RKO (cell line): ENCODE data around the gene INPP4B.
"Not testable (repeated sequence)": the region's sequence is repeated elsewhere in the genome, so short reads cannot be mapped to it uniquely, and the experiment has no call there.

Experiments used
- DNase-seq: peaks from one replicate; pipeline ENCODE4 v3.0.0-alpha.2; 2016; ENCODE audit warnings: low spot score

INPP4B gene

DNA sequence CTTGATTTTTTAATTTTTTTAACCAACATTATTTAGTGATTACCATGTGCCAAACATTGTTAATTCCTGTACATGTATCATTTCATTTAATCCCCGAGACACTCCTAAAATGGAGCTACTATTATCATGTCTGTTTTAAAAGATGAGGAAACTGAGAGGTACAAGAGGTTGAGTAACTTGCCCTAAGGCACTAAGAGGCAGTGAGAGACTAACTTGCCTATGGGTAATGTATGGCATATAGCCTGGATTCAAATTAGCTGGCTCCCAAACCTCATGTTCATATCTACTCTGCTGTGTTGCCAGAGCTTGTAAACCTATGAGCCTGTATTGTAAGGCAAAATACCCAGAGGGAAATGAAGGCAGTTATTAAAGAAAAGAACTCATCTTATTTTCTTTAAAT is 766.1 kb downstream of the INPP4B start:
- no peak for DNase-seq

DNA sequence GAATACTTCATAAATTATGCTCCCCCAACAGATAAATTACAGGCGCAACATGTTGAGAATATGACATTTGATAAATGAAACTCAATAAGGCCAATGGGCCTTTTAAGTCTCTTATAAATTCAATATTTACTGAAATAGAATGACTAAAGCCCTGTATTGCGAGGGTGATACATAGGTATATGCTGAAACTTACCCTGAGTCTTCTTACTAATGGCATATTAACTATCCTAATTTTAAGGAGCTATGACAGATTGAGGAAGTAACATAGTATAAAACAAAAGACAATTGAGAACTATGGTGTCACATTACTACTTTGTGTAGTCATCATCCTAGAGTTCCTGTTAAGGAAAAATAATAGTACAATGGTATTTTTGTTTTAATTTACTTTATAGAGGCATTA is 769.1 kb downstream of the INPP4B start:
- no peak for DNase-seq

DNA sequence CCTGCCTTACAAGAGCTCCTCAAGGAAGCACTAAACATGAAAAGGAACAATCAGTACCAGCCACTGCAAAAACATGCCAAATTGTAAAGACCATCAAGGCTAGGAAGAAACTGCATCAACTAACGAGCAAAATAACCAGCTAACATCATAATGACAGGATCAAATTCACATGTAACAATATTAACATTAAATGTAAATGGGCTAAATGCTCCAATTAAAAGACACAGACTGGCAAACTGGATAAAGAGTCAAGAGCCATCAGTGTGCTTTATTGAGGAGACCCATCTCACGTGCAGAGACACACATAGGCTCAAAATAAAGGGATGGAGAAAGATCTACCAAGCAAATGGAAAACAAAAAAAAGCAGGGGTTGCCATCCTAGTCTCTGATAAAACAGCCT is 777.8 kb downstream of the INPP4B start:
- DNase-seq = not testable (repeated sequence)

DNA sequence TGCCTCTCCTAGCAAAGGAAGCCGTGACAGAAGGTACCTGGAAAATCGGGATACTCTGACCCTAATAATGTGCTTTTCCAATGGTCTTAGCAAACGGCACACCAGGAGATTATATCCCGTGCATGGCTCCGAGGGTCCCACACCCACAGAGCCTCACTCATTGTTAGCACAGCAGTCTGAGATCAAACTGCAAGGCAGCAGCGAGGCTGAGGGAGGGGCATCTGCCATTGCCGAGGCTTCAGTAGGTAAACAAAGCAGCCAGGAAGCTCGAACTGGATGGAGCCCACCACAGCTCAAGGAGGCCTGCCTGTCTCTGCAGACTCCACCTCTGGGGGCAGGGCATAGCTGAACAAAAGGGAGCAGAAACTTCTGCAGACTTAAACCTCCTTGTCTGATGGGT is 779.5 kb downstream of the INPP4B start:
- DNase-seq = not testable (repeated sequence)

DNA sequence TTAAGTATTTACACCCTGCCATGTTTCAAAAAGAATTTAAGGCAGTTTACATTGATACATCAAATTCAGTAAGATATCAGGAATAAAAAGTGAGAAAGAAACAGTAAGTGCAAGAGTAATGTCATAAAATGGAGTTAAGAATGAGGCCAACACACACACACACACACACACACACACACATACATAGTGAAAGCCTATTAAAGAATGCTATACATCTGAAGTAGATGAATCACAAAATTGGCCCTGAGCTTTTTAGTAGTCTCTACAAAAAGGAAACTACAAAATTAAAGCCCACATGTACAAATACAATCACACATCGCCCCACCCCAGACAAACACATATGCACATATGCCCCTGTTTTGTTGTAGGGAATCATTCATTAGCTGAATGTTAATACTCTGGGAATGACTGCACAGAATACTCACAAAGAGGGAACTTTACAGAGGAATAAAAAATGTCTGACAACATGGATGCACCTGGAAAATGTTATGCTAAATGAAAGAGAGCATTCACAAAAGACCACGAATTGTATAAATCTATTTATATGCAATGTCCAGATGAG is 780.9 kb downstream of the INPP4B start:
- DNase-seq = no peak

DNA sequence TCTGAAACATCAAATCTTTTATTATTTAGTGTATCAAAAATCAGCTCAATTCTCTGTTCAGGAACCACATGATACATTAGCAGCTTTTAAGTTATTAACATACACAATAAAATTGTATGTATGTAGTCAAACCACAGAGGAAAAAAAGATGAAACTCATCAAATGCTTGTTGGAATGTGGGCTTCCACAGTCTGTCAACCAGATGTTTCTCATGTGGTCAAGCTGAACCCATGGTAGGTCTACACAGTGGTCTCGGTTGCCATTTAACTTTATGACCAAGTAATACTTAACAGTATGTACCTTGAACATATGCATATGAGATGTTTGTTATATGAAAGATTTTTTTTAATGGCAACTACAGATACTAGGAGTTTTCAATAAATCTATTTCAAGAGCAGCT is 781.9 kb downstream of the INPP4B start:
- no peak for DNase-seq

DNA sequence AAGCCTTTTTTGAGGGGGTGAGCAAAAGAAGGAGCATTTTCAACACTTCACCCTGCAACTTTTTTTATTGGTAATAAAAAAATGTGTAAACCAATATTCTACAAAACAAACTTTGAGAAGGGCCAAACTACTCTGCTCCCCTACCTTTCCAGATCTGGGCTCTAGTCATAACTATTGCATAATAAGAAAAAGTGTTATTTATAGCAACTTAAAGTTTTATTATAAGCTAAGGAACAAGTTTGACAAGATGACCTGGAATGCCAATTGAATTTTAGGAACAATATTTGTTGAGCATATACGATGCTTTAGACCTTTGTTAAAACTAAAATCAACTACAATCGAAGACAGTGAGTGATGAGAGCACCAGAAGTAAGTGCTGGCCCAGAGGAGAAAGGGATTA is 800.1 kb downstream of the INPP4B start:
- no peak for DNase-seq

DNA sequence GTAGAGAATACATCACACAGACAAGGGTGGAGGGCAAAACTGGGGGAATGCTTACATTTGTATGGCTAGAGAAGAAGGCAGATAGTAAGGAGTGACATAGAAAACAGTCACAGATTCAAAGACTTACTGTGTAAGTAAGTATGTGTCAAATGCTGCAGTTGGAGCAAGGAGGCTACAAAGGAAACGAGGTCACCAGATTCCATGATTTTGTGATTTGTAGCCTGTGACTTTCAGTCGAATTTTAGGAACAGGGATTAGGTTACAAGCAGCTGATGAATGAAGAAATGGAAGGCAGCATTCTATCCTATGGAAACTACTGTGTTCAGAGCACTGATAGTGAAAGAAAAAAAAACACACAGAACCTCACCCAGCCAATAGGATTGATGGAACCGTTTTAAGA is 801.8 kb downstream of the INPP4B start:
- no peak for DNase-seq

DNA sequence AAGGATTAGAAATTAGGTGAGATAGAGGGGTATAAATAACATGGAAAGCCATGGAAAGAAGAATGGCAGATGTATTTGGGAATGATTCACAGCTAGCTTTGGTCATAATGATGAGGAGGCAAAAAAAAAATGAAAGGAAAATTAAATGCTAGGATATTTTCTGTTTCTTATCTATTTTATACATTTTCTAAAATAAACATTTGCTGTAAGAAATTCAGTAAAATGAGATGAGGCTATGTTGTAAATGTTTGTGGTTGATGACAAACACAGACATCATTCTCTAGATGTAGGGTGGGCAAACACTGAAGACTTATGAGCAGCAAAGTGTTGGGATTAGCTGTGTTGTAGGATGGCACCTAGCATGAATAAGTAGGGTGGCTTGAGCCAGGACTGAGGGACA is 802.6 kb downstream of the INPP4B start:
- DNase-seq = no peak

DNA sequence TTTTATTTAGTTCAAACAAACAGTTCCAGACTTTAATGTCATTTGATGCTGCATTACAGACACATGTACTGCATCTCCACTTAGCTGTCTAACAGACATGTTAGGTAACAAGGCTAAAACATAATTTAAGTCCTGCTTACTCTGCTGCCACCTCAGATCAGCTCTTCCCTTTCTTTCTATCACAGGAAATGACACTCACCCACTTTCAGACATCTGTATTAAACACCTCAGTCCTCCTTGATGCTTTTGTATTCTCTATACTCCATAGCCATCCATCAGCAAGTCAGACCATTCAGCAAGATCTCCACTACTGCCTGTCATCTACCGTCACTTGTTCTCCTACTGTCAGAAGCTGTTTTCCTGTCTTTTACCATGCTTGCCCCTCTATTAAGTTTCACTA is 804.3 kb downstream of the INPP4B start:
- DNase-seq = no peak

DNA sequence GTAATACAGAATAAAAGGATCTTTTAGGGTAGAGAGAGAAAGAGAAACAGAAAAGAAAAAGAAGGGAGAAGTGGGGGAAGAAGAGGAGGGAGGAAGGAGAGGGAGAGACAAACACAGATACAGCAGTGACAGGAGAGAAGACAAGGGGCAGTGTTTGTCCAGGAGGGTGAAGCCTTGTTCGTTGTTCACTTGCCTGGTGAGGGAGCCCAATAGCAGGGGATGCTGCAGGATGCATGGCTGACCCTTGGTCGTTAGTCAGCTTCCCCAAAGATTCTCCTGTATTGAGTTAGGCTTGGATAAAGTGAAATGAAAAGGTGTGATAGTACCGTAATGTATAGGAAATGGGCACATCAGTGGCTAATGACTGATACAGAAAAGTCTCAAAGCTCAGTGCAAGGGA is 806.1 kb downstream of the INPP4B start:
- DNase-seq = no peak

DNA sequence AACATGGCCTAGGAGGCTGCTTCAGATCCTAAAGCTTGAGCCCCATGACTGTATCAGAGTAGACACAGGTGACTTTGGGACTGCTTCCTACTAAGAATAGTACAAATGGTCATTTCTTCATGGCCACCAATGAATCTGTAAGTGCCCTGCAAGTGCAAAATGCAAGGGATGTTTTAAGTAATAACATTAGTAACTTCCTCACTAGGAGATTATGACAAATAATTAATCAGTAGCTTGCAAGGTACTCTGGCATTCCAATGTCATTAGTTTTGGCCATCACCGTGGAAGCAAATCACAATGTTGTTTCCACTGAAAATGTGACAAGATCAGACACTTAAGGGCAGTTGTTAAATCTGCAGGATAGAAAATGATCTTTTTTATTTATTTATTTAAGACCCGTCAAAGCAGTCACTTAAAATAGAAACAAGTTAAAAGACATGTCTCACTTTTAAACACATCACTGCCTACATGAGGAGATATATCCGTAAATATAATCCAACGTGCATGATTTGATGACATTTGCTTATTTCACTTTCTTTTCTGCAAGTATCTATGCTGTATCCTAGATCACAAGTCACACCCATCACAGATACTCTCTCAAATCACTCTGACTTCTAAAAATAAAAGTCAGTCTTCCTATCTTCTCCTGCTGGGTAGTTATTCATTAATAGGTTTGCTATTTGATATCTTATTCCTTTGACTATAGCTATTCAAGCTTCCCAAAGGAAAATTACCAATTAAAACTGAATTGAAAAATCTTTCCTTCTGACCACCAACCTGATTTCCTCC is 809.1 kb downstream of the INPP4B start:
- DNase-seq = peak; percentile 54

DNA sequence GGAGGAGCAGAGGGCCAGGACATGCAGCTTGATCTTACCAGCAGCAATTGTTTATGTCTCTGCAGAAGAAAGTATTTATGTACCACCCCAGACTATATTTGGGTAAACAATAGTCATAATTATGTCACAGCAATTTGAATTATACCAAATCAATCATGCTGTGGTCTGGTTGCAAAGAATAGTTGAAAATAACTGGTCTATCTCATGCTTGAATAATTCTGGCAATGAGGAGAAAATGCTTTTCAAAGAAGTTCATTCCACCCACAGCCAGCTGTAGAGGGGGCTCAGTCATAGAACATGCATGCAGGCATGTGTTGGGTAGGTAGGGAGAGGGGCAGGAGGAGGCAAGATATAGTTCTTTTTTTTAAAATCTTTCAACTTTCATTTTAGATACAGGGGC is 810.5 kb downstream of the INPP4B start:
- DNase-seq = no peak

DNA sequence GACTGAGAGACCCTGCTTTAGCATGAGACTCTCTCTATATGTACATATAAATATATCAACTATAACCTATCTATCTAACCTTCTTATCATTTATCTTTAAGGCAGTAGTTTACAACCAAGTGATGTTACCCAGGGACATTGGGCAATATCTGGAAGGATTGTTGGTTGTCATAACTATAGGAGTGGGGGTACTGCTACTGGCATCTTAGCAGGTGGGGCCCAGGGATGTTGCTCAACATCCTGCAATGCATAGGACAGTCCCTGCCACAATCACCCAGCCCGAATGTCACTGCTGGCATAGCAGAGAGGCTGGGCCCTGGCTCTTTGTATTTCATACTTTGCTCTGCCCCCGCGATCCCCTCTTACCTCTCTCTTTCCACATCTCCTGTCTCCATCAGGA is 812.0 kb downstream of the INPP4B start:
- no peak for DNase-seq

DNA sequence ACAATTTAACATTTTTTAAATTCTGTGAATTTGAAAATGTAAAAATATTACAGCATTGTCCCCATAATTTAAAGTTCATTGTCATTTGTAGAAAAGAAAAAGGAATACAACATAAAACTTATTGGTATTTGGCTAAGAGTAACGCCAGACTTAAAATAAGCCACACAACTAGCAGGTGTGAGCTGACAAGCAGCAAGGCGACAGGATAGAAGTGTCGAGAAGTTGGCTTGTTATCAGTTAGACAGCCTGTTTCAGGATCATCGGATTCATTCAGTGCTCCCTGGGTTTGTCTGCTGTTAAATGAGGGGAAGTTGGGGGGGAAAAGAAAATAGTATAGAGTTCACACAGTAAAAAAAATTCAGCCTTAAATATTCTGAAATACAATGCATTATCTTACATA is 816.1 kb downstream of the INPP4B start:
- DNase-seq = no peak

DNA sequence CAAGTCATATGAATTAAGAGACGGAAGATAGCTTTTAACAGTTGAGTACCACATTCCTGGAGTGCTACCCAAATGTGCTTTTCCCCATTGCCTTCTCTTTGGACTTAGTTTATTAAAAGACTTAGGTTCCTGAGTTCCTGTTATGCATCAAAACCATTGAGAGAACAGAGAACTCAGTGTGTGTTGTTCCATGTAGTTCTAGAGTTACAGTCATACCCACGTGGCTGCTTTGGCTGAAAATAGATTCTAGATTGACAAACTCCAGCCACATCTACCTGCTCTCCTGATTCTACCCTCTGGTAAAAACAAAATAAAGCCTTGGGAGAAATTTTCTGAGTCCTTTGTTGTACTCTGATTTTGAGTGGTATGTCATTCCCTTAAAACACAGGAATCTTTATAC is 824.3 kb downstream of the INPP4B start:
- no peak for DNase-seq

DNA sequence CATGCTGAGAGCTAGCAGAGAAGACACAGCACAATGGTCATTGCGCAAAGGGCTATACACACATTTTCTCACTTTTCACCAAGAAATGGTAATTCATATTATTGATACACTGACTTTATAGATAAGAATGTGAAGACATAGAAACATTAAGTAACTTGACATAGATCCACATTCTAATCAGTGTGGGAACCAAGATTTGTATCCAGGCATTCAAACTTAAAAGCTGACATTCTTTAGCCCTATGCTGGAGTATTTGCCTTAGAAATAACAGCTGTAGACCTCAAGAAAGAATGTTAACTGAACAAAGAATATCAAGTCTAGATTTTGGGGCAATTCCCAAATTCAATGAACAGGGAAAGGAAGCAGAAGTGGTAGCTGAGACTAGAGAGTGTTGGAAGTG is 824.9 kb downstream of the INPP4B start:
- no peak for DNase-seq

DNA sequence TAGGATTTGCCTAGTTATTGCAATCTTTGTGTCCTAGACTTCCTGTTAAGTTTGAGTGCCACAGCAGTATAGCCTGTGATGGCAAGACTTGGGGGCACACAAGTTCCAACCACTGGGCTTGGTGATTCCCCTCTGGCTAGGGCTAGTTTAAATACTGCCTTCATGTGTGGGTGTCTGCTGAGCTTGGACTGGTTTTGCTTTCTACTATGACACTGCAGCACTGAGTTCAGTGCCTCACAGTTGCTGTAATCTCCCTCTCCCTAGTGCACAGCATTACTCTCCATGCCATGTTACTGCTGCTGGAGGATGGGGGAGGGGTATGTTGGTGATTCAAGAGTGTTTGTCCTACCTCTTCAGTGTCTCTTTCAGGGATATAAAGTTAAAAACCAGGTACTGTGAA is 830.1 kb downstream of the INPP4B start:
- no peak for DNase-seq

DNA sequence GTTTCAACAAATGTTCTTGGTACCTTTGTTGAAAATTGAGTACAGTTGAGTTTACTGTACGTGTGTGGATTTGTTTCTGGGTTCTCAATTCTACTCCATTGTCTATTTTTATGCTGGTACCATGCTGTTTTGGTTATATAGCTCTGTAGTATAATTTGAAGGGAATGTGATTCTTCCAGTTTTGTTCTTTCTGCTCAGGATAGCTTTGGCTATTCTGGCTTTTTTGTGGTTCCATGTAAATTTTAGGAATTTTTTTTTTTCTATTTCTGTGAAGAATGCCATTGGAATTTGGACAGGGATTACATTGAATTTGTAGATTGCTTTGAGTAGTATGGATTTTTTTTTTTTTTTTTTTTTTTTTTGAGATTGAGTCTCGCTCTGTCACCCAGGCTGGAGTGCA is 836.4 kb downstream of the INPP4B start:
- DNase-seq = no peak

DNA sequence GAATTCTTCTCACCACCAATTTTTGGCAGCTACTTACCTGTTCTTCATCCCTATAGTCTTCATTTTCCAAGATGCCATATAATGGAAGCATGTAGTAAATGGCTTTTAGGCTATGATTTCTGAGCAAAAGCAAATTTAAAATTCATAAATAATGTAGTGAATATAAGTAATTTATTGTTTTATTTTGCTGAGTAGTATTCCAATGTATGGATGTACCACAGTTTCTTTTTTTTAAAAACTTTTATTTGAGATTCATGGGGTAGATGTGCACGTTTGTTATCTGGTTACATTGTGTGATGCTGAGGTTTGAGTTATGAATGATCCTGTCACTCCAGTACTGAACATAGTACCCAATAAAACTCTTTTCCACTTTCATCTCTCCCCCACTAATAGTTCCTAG is 840.6 kb downstream of the INPP4B start:
- DNase-seq = no peak

DNA sequence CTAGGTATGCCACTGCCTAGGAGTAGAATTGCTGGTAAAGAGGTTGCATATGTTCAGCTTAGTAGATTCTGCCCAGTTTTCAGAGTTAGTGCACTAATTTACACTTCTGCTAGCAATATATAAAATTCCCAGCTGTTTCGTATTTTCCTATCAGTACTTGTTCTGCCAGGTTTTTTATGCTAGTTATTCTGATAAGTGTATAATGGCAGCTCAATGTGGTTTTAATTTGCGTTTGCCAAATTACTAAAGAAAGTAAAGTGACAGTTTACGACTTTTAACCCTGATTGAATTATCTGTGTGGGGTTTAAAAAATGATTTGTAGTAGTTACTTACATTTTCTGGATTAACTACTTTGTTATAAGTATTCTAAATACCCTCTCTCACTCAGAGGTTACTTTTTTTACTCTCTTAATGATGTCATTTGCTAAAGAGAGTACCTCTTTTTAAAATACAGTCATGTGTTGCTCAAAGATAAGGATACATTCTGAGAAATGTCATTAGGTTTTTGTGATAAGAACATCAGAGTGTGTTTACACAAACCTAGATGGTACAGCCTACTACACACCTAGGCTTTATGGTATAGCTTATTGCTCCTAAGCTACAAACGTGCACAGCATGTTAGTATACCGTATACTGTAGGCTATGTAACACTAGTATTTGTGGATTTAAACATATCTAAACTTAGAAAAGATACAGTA is 846.5 kb downstream of the INPP4B start:
- no peak for DNase-seq

DNA sequence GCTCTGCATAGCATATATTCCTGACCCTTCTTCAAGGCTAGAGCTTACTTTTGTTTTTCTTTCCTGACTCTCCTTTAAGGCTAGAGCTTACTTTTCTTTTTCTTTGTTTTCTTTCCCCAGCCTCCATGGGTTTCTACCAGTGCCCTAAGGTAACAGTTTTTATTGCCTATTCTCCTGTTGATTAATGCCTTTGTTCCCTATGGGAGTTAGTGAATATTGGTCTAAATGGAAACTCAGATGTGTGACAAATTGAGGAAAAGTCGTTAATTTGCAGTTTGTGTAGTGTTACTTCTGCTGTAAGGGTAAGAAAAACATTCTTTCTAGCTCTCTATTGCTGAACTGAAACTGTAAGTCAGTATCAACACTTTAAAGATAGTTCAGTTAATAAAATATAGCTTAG is 851.0 kb downstream of the INPP4B start:
- no peak for DNase-seq

DNA sequence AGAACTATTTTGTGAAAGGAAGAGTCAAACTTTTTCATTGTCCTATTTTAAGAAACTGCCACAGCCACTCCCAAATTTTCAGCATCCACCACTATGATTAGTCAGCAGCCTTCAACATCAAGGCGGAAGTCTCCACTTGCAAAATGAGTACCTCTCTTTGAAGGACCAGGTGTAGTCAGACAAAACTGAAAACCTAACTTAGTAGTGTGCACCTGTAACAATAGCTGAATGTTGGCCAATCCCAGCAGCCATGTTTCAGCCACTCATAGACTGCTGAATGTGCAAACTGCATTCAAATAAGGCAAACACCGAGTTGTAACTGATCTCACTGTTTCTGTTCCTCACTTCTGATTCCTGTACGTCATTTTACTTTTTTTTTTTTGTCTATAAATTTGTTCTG is 868.7 kb downstream of the INPP4B start:
- DNase-seq = no peak
